ENCODE results near the gene LGR4.

LGR4 gene

DNA sequence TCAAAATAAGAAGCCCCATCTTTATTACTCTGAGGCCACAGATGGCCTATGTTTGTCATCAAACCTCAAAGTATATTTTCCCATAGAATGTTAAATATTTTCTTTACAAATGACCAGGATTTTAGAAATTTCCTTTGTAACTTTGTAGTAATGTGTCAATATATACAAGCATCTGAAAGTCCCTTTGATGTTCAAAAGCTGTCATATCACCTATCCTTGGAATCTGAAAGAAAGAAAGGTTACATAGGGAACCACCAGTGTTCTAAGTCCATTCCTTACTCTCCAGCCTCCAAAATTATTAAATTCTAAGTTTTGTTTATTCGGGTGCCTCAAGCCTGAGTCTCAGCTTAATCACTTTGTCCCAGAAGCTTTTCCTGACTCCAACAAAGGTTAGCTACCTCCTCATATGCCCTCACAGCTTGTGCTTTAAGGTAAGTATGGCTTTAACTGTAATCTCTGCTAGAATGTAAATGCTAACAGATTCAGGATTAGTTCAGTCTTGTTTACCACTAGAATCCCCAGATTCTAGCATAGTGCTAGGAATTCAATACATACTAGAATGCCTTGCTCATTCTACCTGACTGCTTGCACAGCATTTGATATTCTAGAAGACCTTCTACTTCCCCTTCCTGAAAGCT, 141.8 kb downstream of the LGR4 start:
- TF ChIP-seq ZNF510 (tag by site-specific recombination; IDR thresholded peaks at IDR 0.05; ENCODE audit: insufficient replicate concordance) (no peak), ZNF155 (tag by site-specific recombination; IDR thresholded peaks at IDR 0.05) (no peak), ZSCAN16 (tag by site-specific recombination; IDR thresholded peaks at IDR 0.05) (no peak), SP3 (tag by site-specific recombination; IDR thresholded peaks at IDR 0.05) (no peak), EGR2 (tag by site-specific recombination; IDR thresholded peaks at IDR 0.05; ENCODE audit: low read depth) (no peak), ZNF654 (tag by site-specific recombination; IDR thresholded peaks at IDR 0.05; ENCODE audit: low read depth) (no peak), MEIS1 (CRISPR knock-in tag; IDR thresholded peaks at IDR 0.05; ENCODE audit: borderline replicate concordance) (no peak), HOXC10 (CRISPR knock-in tag; IDR thresholded peaks at IDR 0.05) (no peak), ZIC2 (tag by site-specific recombination; IDR thresholded peaks at IDR 0.05) (no peak), ZNF391 (tag by site-specific recombination; IDR thresholded peaks at IDR 0.05; ENCODE audit: borderline replicate concordance, low read depth) (no peak), MZF1 (tag by site-specific recombination; IDR thresholded peaks at IDR 0.05; ENCODE audit: borderline replicate concordance) (no peak), ZNF433 (tag by site-specific recombination; IDR thresholded peaks at IDR 0.05; ENCODE audit: low read depth) (no peak), ZNF366 (tag by site-specific recombination; conservative IDR thresholded peaks at IDR 0.05) (no peak), ZNF37A (tag by site-specific recombination; IDR thresholded peaks at IDR 0.05) (no peak)
- TF ChIP-seq, protein P1, sequence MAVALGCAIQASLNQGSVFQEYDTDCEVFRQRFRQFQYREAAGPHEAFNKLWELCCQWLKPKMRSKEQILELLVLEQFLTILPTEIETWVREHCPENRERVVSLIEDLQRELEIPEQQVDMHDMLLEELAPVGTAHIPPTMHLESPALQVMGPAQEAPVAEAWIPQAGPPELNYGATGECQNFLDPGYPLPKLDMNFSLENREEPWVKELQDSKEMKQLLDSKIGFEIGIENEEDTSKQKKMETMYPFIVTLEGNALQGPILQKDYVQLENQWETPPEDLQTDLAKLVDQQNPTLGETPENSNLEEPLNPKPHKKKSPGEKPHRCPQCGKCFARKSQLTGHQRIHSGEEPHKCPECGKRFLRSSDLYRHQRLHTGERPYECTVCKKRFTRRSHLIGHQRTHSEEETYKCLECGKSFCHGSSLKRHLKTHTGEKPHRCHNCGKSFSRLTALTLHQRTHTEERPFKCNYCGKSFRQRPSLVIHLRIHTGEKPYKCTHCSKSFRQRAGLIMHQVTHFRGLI (tag by site-specific recombination; IDR thresholded peaks at IDR 0.05): no peak
- TF ChIP-seq, protein P2, sequence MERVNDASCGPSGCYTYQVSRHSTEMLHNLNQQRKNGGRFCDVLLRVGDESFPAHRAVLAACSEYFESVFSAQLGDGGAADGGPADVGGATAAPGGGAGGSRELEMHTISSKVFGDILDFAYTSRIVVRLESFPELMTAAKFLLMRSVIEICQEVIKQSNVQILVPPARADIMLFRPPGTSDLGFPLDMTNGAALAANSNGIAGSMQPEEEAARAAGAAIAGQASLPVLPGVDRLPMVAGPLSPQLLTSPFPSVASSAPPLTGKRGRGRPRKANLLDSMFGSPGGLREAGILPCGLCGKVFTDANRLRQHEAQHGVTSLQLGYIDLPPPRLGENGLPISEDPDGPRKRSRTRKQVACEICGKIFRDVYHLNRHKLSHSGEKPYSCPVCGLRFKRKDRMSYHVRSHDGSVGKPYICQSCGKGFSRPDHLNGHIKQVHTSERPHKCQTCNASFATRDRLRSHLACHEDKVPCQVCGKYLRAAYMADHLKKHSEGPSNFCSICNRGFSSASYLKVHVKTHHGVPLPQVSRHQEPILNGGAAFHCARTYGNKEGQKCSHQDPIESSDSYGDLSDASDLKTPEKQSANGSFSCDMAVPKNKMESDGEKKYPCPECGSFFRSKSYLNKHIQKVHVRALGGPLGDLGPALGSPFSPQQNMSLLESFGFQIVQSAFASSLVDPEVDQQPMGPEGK (tag by site-specific recombination; IDR thresholded peaks at IDR 0.05): no peak
- TF ChIP-seq, protein P3, sequence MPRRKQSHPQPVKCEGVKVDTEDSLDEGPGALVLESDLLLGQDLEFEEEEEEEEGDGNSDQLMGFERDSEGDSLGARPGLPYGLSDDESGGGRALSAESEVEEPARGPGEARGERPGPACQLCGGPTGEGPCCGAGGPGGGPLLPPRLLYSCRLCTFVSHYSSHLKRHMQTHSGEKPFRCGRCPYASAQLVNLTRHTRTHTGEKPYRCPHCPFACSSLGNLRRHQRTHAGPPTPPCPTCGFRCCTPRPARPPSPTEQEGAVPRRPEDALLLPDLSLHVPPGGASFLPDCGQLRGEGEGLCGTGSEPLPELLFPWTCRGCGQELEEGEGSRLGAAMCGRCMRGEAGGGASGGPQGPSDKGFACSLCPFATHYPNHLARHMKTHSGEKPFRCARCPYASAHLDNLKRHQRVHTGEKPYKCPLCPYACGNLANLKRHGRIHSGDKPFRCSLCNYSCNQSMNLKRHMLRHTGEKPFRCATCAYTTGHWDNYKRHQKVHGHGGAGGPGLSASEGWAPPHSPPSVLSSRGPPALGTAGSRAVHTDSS (tag by site-specific recombination; IDR thresholded peaks at IDR 0.05): no peak
- TF ChIP-seq, protein P4, sequence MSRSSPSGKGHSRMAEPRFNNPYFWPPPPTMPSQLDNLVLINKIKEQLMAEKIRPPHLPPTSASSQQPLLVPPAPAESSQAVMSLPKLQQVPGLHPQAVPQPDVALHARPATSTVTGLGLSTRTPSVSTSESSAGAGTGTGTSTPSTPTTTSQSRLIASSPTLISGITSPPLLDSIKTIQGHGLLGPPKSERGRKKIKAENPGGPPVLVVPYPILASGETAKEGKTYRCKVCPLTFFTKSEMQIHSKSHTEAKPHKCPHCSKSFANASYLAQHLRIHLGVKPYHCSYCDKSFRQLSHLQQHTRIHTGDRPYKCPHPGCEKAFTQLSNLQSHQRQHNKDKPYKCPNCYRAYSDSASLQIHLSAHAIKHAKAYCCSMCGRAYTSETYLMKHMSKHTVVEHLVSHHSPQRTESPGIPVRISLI (tag by site-specific recombination; IDR thresholded peaks at IDR 0.05): no peak
- H3K4me3 ChIP-seq (ENCODE audit: low read depth, low read length): no peak overlapping the region
- ChIA-PET CTCF (interaction anchor here (0.6 kb wide), 1 partner anchor 21 kb away, joined by 3 read pairs; no protein-coding TSS in a partner anchor), POLR2A (interaction anchor here (0.7 kb wide), 1 partner anchor 117 kb away, joined by 8 read pairs; no protein-coding TSS in a partner anchor)
- no peaks in the 10 kb centered on the region for H3K4me1 ChIP-seq (ENCODE audit: control insufficient read depth, insufficient read depth, low read length)
- peaks cover 0 to 6% of the 10 kb centered on the region in 2 experiments; a peak in 1 of 3 replicates for H3K36me3 ChIP-seq (ENCODE audit: control insufficient read depth in 2 of 2, insufficient read depth in 1 of 2, low read length in 2 of 2)
- no peaks in the 10 kb centered on the region for H3K9me3 ChIP-seq (ENCODE audit: control insufficient read depth, insufficient read depth, low read depth, low read length)
- no peak overlapping the region for H3K27ac ChIP-seq (ENCODE audit: extremely low read depth, low read depth, low read length)
